Activated CD4-positive, alpha-beta T cell treated with anti-CD3 and anti-CD28 coated beads, Interleukin-10, Interleukin-2, amounts not matched to agents 100 ng/mL and 50 ng/mL, durations not matched to agents 16 hours and 8 hours (primary cell): Measurements from ENCODE around the gene MAP1A.

ENCODE experiments used
- DNase-seq: peaks from one replicate; pipeline ENCODE4 v3.0.0-alpha.2; 2020

MAP1A gene

GRCh38 chr15:43517354-43518196 is at the start of gene MAP1A:
MAP1A (plus strand) TSS chr15:43517608; CDS start chr15:43521474, 3,866 bp downstream.
- no peak for DNase-seq

- peak; percentile 64 for DNase-seq
Observed at GRCh38 chr15:43469867-43470266, 47.5 kb upstream of the MAP1A start.

- no peak for DNase-seq
Observed at GRCh38 chr15:43471975-43472374, 45.4 kb upstream of the MAP1A start.

- no peak for DNase-seq
Observed at GRCh38 chr15:43473885-43474284, 43.5 kb upstream of the MAP1A start.

- no peak for DNase-seq
Observed at GRCh38 chr15:43483297-43484128, 33.9 kb upstream of the MAP1A start.

- no peak for DNase-seq
Observed at GRCh38 chr15:43484455-43484854, 33.0 kb upstream of the MAP1A start.

GRCh38 chr15:43487271-43487895 is 30.0 kb upstream of the MAP1A start:
- no peak for DNase-seq

- no peak for DNase-seq
Observed at GRCh38 chr15:43488790-43489189, 28.6 kb upstream of the MAP1A start.

- no peak for DNase-seq
Observed at GRCh38 chr15:43489191-43489590, 28.2 kb upstream of the MAP1A start.

GRCh38 chr15:43492266-43492665 is 25.1 kb upstream of the MAP1A start:
- DNase-seq = no peak

- peak; percentile 96 for DNase-seq
Observed at GRCh38 chr15:43492673-43493601, 24.5 kb upstream of the MAP1A start, which contains the start of gene TP53BP1. TP53BP1 (minus strand) TSS chr15:43493156; CDS start chr15:43493043, 113 bp downstream.

GRCh38 chr15:43493703-43494472 is 23.5 kb upstream of the MAP1A start:
- no peak for DNase-seq

- DNase-seq = no peak
Observed at GRCh38 chr15:43498990-43499389, 18.4 kb upstream of the MAP1A start.

GRCh38 chr15:43499635-43500034 is 17.8 kb upstream of the MAP1A start:
- no peak for DNase-seq

GRCh38 chr15:43505738-43506137 is 11.7 kb upstream of the MAP1A start:
- DNase-seq = no peak

- DNase-seq = no peak
Observed at GRCh38 chr15:43508421-43508820, 9.0 kb upstream of the MAP1A start.

- no peak for DNase-seq
Observed at GRCh38 chr15:43508991-43509659, 8.3 kb upstream of the MAP1A start.

GRCh38 chr15:43509660-43510199 is 7.7 kb upstream of the MAP1A start:
- no peak for DNase-seq

GRCh38 chr15:43510200-43511011 is 7.0 kb upstream of the MAP1A start:
- peak; percentile 100 for DNase-seq
